Measurements from ENCODE around the gene S100A10. TPM values are rescaled to one million over a fixed set of nuclear protein-coding genes. Genes with fewer than 3 reads are reported as not detected.

Gene S100A10
- total RNA-seq, 1 experiment from 2014 or later: 400 TPM

DNA sequence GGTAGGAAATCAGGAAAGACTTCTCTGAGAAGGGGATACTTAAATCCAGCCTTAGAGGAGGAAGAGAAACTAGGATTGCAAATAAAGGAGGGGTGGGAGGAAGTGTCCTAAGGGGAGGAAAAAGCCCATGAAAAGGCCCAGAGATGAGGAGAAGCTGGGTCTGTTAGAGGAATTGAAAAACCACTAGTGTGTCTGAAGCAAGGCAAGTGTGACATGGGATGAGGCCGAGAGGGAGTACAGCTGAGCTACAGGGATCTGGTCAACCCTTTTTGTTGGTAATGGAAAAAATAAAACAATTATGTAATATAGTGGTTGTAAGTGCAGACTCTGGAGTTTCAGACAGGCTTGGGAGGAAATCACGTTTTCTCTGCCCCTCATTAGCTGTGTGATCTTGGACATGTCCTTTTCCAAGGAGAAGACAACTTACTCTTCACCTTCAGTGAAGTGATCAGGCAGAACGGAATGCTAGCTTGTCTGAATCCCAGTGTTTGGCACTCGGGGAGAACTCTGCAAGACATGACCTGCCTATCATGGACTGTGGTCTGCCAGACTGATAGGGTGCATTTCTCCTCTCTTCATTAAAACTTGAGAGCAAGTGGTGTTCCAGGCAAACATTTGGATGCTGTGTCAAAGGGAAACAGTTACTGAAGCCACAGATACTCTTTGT lies 7.4 kb upstream of the S100A10 start:
- Histone ChIP-seq H3K9ac (ENCODE audit: low read length) (no peak overlapping the region), H3K79me2 (ENCODE audit: low read length) (no peaks in the 10 kb centered on the region), H3F3A (ENCODE audit: low read length, unreplicated experiment) (peaks cover 8% of the 10 kb centered on the region), H3K4me3 (ENCODE audit: low read length) (no peak overlapping the region), H3K9me3 (ENCODE audit: low read length) (no peaks in the 10 kb centered on the region), H3K27ac (ENCODE audit: low read length) (no peak overlapping the region), H3K4me2 (ENCODE audit: low read length) (no peak overlapping the region), H3K36me3 (ENCODE audit: low read depth, low read length) (no peaks in the 10 kb centered on the region), H4K20me1 (ENCODE audit: low read length) (no peaks in the 10 kb centered on the region), H3K4me1 (ENCODE audit: insufficient read depth, low read length) (peaks cover 49% of the 10 kb centered on the region), H2AFZ (ENCODE audit: low read length) (peak overlapping the region; percentile 32), H3K27me3 (ENCODE audit: low read length) (no peaks in the 10 kb centered on the region), H3K9me2 (replicated peaks; ENCODE audit: low read length) (no peaks in the 10 kb centered on the region)
- CTCF ChIA-PET: interaction anchor here (0.9 to 2.5 kb wide), 12 partner anchors 12 to 161 kb away, joined by 3 to 46 read pairs (median 6); partner anchors contain the start of genes C2CD4D and S100A11
- POLR2A ChIA-PET (ENCODE audit: unreplicated experiment): interaction anchor here (0.5 to 1.3 kb wide), 6 partner anchors 9 to 92 kb away, joined by 3 to 7 read pairs (median 4); partner anchors contain the start of gene THEM4
- BruUV-seq (replicated peaks): no TSS peak
- TF ChIP-seq EZH2phosphoT487 (IDR thresholded peaks at IDR 0.05; ENCODE audit: borderline replicate concordance, low read length): no peak
- TF ChIP-seq, protein P1, sequence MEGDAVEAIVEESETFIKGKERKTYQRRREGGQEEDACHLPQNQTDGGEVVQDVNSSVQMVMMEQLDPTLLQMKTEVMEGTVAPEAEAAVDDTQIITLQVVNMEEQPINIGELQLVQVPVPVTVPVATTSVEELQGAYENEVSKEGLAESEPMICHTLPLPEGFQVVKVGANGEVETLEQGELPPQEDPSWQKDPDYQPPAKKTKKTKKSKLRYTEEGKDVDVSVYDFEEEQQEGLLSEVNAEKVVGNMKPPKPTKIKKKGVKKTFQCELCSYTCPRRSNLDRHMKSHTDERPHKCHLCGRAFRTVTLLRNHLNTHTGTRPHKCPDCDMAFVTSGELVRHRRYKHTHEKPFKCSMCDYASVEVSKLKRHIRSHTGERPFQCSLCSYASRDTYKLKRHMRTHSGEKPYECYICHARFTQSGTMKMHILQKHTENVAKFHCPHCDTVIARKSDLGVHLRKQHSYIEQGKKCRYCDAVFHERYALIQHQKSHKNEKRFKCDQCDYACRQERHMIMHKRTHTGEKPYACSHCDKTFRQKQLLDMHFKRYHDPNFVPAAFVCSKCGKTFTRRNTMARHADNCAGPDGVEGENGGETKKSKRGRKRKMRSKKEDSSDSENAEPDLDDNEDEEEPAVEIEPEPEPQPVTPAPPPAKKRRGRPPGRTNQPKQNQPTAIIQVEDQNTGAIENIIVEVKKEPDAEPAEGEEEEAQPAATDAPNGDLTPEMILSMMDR (conservative IDR thresholded peaks at IDR 0.05; ENCODE audit: low read depth, low read length): no peak
- no peak for TF ChIP-seq EZH2 (IDR thresholded peaks at IDR 0.05; ENCODE audit: low read length, unreplicated experiment)
- no peak for DNase-seq
- ATAC-seq: no peak
- intact Hi-C loops (cut with micrococcal nuclease): loop anchor here (1.0 to 5.0 kb wide), 3 partner anchors 67 to 154 kb away; no protein-coding TSS in a partner anchor

DNA sequence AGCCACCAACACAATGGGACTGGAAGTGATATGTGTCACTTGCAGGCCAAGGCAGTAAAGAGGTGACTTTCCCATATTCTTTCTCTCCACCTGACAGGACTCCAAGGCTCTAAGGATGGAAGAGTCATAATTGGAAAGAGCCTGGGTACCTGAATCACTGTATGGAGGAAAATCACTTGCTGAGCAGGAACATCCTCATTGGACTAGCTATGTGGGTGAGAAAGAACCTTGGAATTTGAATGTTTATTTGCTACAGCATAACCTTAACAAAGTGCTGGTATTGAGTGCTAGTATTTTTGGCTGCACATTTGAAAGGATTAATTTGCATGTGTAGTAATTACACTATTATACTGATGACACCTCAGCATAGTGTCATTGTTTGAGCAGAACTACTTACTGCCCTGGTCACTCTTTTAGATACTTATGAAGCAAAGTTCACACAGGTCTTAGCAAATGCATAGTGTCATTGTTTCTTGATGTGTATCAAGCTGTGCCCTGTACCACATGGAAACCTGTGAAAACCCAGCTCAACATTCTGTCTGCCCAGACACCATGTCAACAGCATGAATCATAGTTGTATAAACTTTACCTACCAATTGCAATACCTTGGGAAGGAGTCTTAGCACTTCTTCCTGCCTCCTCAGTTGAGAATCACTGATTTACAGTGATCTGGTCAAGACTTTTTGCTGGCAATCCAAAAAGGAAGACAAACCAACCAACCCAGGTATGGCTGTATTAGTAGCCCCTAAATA lies 5.1 kb upstream of the S100A10 start:
- no peaks in the 10 kb centered on the region for H4K20me1 ChIP-seq (ENCODE audit: low read length)
- H3K4me3 ChIP-seq (ENCODE audit: low read length): no peak overlapping the region
- no peaks in the 10 kb centered on the region for H3K27me3 ChIP-seq (ENCODE audit: low read length)
- peak; percentile 59 for ATAC-seq
- peak overlapping the region; percentile 9 for H3K4me2 ChIP-seq (ENCODE audit: low read length)
- no peaks in the 10 kb centered on the region for H3K9me2 ChIP-seq (replicated peaks; ENCODE audit: low read length)
- peak; percentile 92 for DNase-seq
- no peaks in the 10 kb centered on the region for H3K36me3 ChIP-seq (ENCODE audit: low read depth, low read length)
- H3K9me3 ChIP-seq (ENCODE audit: low read length): no peaks in the 10 kb centered on the region
- H3F3A ChIP-seq (ENCODE audit: low read length, unreplicated experiment): peaks cover 15% of the 10 kb centered on the region
- no peak overlapping the region for H3K9ac ChIP-seq (ENCODE audit: low read length)
- H3K79me2 ChIP-seq (ENCODE audit: low read length): no peaks in the 10 kb centered on the region
- intact Hi-C loops (cut with micrococcal nuclease): loop anchor here (10.0 kb wide), 1 partner anchor 384 kb away; the partner anchor contains the start of gene SNX27
- ChIA-PET CTCF (interaction anchor here (0.6 to 1.7 kb wide), 8 partner anchors 10 to 65 kb away, joined by 3 to 18 read pairs (median 4); no protein-coding TSS in a partner anchor), POLR2A (ENCODE audit: unreplicated experiment) (interaction anchor here (0.6 to 1.0 kb wide), 7 partner anchors 10 to 685 kb away, joined by 3 to 9 read pairs (median 3); no protein-coding TSS in a partner anchor)
- H3K4me1 ChIP-seq (ENCODE audit: insufficient read depth, low read length): peaks cover 69% of the 10 kb centered on the region
- H2AFZ ChIP-seq (ENCODE audit: low read length): no peak overlapping the region
- no TSS peak for BruUV-seq (replicated peaks)
- peak overlapping the region; percentile 66 for H3K27ac ChIP-seq (ENCODE audit: low read length)
- TF ChIP-seq, protein P1 (conservative IDR thresholded peaks at IDR 0.05; ENCODE audit: low read depth, low read length): no peak
- TF ChIP-seq EZH2phosphoT487 (IDR thresholded peaks at IDR 0.05; ENCODE audit: borderline replicate concordance, low read length) (no peak), EZH2 (IDR thresholded peaks at IDR 0.05; ENCODE audit: low read length, unreplicated experiment) (no peak)

Measured in PC-3 (cell line).